ENCODE data around the gene TMEM200A. TPM values are rescaled to one million over a fixed set of nuclear protein-coding genes. Genes with fewer than 3 reads are reported as not detected.
A peak's percentile ranks its signal among the peaks of the same experiment; 100 is the strongest.

TMEM200A gene
- total and polyA plus RNA-seq, 2 donors (not counting 1 experiment from before 2014, with no cell fraction given): 50.2 to 51.7 TPM

DNA sequence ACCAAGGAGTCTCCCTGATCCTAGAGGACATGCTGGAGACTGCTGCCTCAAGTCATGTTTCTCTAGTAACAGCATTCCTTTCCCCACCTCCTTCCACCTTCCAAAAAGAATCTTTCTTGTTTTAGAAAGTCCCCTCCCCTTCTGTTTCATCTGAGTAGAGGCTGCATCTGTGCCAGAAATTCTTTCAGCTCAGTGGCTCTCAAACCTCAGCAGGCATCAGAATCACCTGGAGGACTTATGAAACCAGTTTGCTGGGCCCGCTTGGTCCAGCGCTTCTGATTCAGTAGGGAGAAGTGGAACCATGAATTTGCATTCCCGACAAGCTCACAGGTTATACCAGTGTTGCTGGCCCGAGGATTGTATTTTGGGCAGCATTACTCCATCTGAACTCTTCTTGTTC, 55.1 kb downstream of the TMEM200A start:
- Histone ChIP-seq H3K9ac (ENCODE audit: insufficient read depth, low read length) (no peak overlapping the region), H3K4me1 (ENCODE audit: control insufficient read depth, extremely low read depth, insufficient read depth, low read length) (peaks cover 10% of the 10 kb centered on the region), H2AFZ (ENCODE audit: low read length) (no peak overlapping the region), H3K27me3 (ENCODE audit: control insufficient read depth, insufficient read depth, low read length) (no peaks in the 10 kb centered on the region), H3K9me3 (ENCODE audit: control insufficient read depth, insufficient read depth, low read depth, low read length) (no peaks in the 10 kb centered on the region), H3K4me2 (ENCODE audit: extremely low read depth, insufficient read depth, low read length) (no peak overlapping the region), H3K4me3 (replicated peaks in 1 of 4; ENCODE audit: control extremely low read depth in 1 of 4, insufficient read depth in 1 of 4, low read depth in 3 of 4, low read length in 4 of 4) (no peak overlapping the region), H3K36me3 (ENCODE audit: control insufficient read depth, insufficient read depth, low read length) (no peaks in the 10 kb centered on the region), H3K27ac (ENCODE audit: insufficient read depth, low read length) (no peak overlapping the region), H3K79me2 (ENCODE audit: control insufficient read depth, insufficient read depth, low read length) (peaks cover 49% of the 10 kb centered on the region), H4K20me1 (ENCODE audit: control insufficient read depth, extremely low read depth, insufficient read depth, low read length) (no peaks in the 10 kb centered on the region)
- TF ChIP-seq, protein P1, sequence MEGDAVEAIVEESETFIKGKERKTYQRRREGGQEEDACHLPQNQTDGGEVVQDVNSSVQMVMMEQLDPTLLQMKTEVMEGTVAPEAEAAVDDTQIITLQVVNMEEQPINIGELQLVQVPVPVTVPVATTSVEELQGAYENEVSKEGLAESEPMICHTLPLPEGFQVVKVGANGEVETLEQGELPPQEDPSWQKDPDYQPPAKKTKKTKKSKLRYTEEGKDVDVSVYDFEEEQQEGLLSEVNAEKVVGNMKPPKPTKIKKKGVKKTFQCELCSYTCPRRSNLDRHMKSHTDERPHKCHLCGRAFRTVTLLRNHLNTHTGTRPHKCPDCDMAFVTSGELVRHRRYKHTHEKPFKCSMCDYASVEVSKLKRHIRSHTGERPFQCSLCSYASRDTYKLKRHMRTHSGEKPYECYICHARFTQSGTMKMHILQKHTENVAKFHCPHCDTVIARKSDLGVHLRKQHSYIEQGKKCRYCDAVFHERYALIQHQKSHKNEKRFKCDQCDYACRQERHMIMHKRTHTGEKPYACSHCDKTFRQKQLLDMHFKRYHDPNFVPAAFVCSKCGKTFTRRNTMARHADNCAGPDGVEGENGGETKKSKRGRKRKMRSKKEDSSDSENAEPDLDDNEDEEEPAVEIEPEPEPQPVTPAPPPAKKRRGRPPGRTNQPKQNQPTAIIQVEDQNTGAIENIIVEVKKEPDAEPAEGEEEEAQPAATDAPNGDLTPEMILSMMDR (conservative IDR thresholded peaks at IDR 0.05 in 1 of 2, IDR thresholded peaks at IDR 0.05 in 1 of 2; ENCODE audit: low read depth in 1 of 2, low read length in 2 of 2): no peak
- no peak for TF ChIP-seq EZH2 (IDR thresholded peaks at IDR 0.05; ENCODE audit: low read length, missing control alignments)
- DNase-seq (ENCODE audit: low read depth in 2 of 2): peak in 1 of 2 donors; percentile 51

DNA sequence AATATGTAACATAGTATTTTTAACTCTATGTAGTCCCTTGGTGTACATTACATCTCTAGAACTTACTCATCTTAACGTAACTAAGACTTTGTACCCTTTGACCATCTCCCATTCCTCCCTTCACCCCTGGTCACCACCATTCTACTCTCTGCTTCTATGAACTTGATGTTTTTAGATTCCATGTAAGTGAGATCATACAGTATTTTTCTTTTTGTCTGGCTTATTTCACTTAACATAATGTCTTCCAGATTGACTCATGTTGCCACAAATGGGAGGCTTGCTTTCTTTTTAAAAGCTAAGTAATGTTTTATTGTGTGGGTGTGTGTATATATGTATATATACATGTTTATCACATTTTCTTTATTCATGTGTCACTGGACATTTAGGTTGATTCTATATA, 55.8 kb downstream of the TMEM200A start:
- H3K4me1 ChIP-seq (ENCODE audit: control insufficient read depth, extremely low read depth, insufficient read depth, low read length): peaks cover 10% of the 10 kb centered on the region
- peak overlapping the region; percentile 55 for H3K4me2 ChIP-seq (ENCODE audit: extremely low read depth, insufficient read depth, low read length)
- no peak overlapping the region for H3K9ac ChIP-seq (ENCODE audit: insufficient read depth, low read length)
- no peaks in the 10 kb centered on the region for H3K36me3 ChIP-seq (ENCODE audit: control insufficient read depth, insufficient read depth, low read length)
- TF ChIP-seq, protein P1 (conservative IDR thresholded peaks at IDR 0.05 in 1 of 2, IDR thresholded peaks at IDR 0.05 in 1 of 2; ENCODE audit: low read depth in 1 of 2, low read length in 2 of 2): no peak
- no peak for TF ChIP-seq EZH2 (IDR thresholded peaks at IDR 0.05; ENCODE audit: low read length, missing control alignments)
- peaks cover 50% of the 10 kb centered on the region for H3K79me2 ChIP-seq (ENCODE audit: control insufficient read depth, insufficient read depth, low read length)
- no peak overlapping the region for H3K27ac ChIP-seq (ENCODE audit: insufficient read depth, low read length)
- H2AFZ ChIP-seq (ENCODE audit: low read length): no peak overlapping the region
- no peak overlapping the region for H3K4me3 ChIP-seq (replicated peaks in 1 of 4; ENCODE audit: control extremely low read depth in 1 of 4, insufficient read depth in 1 of 4, low read depth in 3 of 4, low read length in 4 of 4)
- no peaks in the 10 kb centered on the region for H3K27me3 ChIP-seq (ENCODE audit: control insufficient read depth, insufficient read depth, low read length)
- no peaks in the 10 kb centered on the region for H3K9me3 ChIP-seq (ENCODE audit: control insufficient read depth, insufficient read depth, low read depth, low read length)
- DNase-seq (ENCODE audit: low read depth in 2 of 2): peak; percentile 72 to 92
- no peaks in the 10 kb centered on the region for H4K20me1 ChIP-seq (ENCODE audit: control insufficient read depth, extremely low read depth, insufficient read depth, low read length)

DNA sequence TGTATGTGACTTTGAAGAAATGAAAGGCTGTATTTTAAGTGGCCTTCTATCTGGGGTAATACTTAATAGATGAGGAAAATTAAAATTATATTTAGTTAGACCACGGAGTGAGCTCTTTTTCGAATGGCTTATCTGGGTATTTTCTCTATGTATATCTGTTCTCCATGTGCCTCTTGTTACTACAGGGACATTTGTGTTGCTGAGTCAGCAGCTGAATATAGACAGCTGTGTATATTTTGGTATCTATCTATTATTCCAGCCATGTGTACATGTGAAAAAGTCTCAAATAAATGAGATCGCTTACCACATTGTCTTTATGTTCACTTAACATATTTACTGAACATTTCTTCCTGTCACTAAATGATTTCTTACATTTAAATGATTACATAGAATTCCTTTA, 57.2 kb downstream of the TMEM200A start:
- peaks cover 52% of the 10 kb centered on the region for H3K79me2 ChIP-seq (ENCODE audit: control insufficient read depth, insufficient read depth, low read length)

More for the DNA sequence above, 57.2 kb downstream of the TMEM200A start:
- peak in 1 of 2 donors; percentile 26 for DNase-seq (ENCODE audit: low read depth in 2 of 2)
- TF ChIP-seq, protein P1 (conservative IDR thresholded peaks at IDR 0.05 in 1 of 2, IDR thresholded peaks at IDR 0.05 in 1 of 2; ENCODE audit: low read depth in 1 of 2, low read length in 2 of 2): no peak
- TF ChIP-seq EZH2 (IDR thresholded peaks at IDR 0.05; ENCODE audit: low read length, missing control alignments): no peak
- Histone ChIP-seq H3K4me1 (ENCODE audit: control insufficient read depth, extremely low read depth, insufficient read depth, low read length) (peaks cover 5% of the 10 kb centered on the region), H3K9me3 (ENCODE audit: control insufficient read depth, insufficient read depth, low read depth, low read length) (no peaks in the 10 kb centered on the region), H3K36me3 (ENCODE audit: control insufficient read depth, insufficient read depth, low read length) (no peaks in the 10 kb centered on the region), H3K4me2 (ENCODE audit: extremely low read depth, insufficient read depth, low read length) (no peak overlapping the region), H3K27me3 (ENCODE audit: control insufficient read depth, insufficient read depth, low read length) (no peaks in the 10 kb centered on the region), H2AFZ (ENCODE audit: low read length) (no peak overlapping the region), H3K4me3 (replicated peaks in 1 of 4; ENCODE audit: control extremely low read depth in 1 of 4, insufficient read depth in 1 of 4, low read depth in 3 of 4, low read length in 4 of 4) (no peak overlapping the region), H3K9ac (ENCODE audit: insufficient read depth, low read length) (no peak overlapping the region), H3K27ac (ENCODE audit: insufficient read depth, low read length) (no peak overlapping the region), H4K20me1 (ENCODE audit: control insufficient read depth, extremely low read depth, insufficient read depth, low read length) (no peaks in the 10 kb centered on the region)
